NCI-H2196 (cell line): ENCODE measurements around the gene MT4.

Experiments
- DNase-seq: peaks from one replicate; lab custom pipeline; 2025; ENCODE audit not compliant: unreplicated experiment; lab: John Stamatoyannopoulos, UW

The MT4 gene

DNA sequence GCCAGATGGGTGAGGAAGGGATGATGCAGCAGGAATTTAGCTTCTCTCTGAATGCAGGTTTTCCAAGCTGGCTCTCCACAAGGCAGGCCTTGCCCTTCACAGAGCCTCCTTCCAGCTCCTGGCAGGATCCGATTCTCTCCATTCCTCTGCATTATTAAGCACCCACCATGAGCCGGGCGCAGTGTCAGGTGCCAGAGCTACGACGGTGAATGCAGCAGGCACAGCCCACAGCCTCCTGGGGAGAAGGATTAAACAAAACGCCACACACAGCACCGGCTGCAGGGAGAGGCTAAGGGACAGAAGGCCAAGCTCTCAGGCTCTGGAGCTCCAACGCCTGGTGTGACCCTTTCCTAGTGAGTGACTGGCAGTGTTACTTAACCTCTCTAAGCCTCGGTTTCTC, 36.5 kb downstream of the MT4 start:
- DNase-seq: no peak

DNA sequence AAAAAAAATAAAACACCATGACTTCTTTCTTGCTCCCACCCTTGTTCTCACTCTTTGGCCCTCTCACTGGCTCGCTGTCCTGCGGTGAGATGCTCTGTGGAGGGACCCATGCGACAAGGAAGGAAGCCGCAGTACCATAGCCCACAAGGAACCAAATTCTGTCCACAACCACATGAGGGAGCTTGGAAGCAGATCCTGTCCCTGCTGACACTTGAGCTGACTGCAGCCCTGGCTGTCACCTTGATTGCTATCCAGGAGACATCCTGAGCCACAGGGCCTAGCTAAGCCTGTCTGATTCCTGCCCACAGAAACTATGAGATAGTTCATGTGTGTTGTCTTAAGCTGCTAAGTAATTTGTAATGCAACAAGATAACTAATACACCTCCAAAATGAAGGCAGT, 38.7 kb downstream of the MT4 start:
- peak; percentile 35 for DNase-seq

DNA sequence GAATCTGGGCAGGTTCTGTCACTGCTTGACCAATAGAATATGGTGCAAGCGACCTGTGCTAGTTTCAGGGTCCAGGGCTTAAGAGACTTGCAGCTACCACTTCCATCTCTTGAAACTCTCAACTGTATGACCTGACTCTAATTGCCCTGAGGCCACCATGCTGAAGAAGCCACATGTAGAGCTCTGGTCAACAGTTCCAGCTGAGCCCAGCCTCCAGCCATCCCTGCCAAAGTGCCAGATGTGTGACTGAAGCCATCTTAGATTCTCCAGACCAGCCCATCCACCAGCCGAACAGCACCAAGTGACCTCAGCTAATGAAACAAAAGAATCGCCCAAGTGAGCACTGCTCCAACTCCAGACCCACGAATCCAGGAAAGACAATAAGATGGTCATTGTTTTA, 40.1 kb downstream of the MT4 start:
- no peak for DNase-seq

DNA sequence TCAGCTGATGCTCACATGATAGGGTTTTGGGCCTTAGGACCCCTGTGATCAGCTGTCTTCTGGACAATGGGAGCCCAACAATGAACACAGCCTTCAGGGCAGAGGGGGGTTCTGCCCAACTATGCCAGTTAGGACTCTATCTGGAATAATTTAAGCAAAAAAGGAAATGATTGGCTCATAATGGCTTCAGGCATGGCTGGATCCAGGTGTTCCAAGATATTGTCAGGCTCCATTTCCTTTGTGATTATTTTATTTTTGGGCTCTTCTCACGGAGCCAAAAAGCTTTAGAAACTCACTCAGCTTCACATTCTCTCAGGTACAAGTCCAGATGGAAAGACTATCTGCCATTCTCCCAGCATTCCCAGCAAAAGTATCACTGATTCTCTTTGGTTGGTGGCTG, 40.6 kb downstream of the MT4 start:
- DNase-seq: no peak

DNA sequence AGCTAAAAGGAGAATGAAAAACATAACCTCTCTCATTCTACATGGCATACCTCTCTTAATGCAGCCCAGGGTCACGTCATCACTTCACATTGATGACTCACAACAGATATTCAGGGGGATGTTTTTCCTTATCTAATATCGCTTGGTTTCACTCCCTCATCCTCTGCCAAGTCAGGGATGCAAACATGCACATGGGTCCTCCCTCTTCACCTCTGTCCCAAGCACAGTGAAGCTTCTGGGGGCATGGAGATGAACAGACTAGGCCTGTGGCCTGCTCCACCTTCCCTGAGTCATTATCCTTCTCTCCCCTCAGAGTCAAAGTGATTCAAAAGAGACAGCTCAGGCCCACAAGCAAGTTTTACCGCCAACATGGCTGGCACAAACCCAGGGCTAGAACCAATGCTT, 41.2 kb downstream of the MT4 start:
- DNase-seq: no peak

DNA sequence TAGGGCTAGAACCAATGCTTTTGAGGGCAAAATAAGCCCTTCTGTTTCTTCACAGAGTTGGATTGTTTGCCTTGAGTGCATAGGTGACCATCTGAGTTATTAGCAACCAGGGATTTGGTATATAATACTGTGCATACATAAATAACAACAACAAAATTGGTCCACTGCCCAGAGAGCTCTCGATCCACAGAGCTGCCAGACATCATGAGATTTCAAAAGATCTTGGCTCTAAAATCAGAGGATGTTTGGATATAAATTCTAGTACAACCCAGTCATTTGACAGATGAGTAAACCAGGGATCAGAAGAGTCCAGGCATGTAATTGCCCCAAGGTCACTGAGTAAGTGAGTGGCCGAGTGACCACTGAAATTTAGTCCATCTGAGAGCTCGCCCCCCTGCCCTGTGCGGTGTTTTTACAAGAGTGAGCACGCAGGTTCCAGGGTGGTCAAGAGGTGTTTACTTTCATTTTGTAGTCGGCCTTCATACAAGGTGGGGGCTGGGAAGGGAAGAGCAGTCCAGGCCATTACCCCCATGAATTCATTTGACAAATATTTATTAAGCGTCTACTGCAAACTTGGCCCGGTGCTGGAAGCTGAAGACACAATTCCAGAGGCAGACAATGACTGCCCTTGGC, 41.7 kb downstream of the MT4 start:
- DNase-seq: peak; percentile 57

DNA sequence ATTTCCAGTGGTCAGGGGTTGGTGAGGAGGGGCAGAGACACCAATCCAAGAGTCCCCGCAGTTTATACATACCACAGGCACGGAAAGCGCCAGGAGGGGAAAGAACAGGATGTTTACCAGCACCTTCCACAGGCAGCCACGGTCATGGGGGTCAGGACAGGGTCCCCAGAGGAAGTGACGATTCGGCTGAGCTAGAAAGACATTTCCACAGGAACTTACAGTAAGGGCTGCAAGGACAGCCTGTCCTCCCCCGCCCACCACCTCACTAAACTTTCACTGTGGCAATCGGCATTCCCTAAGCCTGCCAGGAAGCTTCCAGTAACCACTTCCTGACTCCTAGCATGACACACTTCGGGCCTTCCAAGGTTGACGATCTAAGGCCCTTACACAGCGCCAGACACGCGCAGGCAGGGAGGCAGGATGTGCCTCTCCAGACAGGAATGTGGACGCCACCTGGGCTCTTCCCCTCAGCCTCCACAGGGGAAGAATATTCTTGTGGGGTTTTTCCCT, 42.3 kb downstream of the MT4 start:
- DNase-seq: peak; percentile 22

DNA sequence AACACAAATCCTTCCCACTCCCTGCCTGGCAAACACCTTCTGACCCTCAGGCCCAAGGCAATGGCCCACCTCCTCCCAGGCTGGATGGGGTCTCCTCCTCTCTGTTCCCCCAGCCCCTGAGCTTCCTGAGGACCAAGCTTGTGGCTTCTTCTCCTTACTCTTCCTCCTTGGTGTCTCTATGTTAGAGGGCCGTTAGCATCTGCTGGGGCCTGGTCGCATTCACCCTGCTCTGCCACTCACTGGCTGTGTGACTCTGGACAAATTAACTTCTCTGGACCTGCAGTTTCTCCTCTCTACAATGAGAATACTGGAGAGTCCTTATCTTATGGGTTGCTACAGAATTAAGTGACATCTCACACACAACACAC, 42.8 kb downstream of the MT4 start:
- DNase-seq: no peak

DNA sequence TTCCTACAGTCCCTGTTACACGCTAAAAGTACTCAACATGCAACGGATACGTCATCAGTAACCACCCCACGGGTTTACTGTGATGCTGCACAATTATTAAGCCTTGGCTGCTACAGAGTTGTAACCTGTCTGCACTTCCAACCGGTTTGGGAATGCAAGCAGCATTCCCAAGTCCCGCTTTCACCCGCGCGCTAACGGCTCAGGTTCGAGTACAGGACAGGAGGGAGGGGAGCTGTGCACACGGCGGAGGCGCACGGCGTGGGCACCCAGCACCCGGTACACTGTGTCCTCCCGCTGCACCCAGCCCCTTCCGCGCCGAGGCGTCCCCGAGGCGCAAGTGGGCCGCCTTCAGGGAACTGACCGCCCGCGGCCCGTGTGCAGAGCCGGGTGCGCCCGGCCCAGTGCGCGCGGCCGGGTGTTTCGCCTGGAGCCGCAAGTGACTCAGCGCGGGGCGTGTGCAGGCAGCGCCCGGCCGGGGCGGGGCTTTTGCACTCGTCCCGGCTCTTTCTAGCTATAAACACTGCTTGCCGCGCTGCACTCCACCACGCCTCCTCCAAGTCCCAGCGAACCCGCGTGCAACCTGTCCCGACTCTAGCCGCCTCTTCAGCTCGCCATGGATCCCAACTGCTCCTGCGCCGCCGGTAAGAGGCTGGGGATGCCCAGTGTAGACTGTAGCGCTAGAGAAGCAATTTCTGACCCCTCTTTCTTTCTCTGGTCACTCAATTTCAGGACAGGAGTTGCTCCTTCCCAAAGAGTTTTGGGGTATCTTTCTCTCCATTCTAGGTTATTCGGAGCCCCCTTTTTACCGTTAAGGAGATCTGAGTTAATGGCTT, 43.4 kb downstream of the MT4 start, which contains the start of gene MT2A:
Gene MT2A, plus strand, starts transcription at position 542 of the 833 bp plus-strand sequence. Its CDS starts 72 bp downstream, at position 614.
- DNase-seq: peak; percentile 83

DNA sequence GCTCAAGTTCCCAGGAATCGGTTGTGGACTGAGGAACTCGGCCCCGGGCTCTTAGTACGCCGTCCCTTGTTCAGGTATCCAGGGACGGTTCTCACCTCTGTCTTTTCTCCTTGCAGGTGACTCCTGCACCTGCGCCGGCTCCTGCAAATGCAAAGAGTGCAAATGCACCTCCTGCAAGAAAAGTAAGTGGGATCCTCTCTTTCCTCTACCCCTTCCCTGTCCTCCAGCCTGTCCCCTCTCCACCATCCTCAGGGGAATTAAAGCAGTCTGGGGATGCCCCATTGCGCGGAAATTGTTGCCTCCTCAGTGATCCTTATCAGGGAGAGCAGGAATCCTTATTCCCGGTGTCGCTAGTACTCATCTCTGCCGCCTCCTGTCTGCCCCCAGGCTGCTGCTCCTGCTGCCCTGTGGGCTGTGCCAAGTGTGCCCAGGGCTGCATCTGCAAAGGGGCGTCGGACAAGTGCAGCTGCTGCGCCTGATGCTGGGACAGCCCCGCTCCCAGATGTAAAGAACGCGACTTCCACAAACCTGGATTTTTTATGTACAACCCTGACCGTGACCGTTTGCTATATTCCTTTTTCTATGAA, 44.1 kb downstream of the MT4 start:
- DNase-seq: no peak

DNA sequence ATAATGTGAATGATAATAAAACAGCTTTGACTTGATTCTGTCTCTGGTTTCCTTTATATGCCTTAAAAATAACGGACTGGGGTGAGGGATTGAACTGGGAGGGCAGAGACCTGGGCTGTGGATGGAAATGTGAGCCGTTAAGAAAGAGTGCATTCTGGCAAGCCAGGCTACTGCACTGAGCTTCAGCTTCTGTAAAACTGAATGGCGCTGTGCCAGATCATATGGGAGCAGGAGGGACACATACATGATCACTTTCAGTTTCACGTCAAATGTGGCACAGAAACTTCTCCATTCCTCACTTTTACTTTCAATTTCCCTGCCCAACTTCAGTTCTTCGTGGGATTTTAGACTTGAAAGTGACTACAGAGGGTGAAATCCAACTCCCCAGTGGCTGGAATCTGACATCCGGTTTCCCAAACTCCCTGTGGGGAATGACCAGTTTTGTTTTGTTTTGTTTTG, 44.6 kb downstream of the MT4 start:
- peak; percentile 18 for DNase-seq

DNA sequence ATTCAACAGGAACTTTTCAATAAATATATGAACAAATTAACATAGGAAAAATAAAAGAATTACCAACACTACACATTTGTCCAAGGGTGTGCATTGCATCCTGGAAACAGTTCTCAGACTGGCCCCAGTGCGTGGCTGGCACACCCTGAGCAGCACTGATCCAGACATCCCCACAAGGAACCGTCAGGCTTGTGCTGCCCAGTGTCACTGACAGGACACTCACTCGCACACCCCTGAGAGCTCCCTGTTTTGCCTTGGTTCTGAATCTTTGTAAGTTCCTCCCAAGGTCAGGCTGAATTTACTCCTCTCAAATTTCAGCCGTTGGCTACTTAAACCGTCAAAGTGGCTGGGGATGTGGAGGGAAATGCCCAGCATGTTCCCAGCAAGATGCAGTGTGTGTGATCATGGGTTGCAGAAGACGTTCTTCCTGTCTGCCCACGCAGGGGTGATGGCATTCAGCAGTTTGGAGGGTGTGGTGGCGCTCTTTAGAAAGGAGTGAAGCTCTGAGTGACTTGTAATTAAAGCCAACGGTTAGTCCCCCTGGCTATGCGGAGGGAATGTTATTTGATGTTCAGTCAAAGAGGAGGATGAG, 45.2 kb downstream of the MT4 start:
- peak; percentile 10 for DNase-seq

DNA sequence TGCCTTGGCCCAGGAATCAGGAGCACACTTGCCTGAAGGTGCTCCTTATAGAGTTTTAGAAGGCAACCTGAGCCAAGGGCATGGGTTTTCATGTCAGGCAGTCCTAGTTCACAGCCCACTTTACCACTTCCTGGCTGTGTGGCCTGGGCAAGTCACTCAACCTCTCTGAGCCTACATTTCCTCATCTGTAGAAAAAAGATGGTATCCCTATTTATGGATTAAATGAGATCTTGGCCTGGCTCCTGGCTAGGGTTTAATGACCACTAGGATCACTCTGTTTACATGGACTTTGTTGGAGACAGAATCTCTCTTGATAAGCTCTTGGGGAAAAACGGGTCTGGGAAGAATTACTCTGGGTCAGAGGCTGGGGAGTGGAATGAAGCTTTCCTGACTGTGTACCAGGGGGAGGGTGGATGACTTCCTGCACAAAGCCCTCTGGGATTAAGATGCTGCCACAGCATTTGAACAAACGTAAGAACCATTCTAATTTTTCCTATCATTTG, 45.8 kb downstream of the MT4 start:
- no peak for DNase-seq

DNA sequence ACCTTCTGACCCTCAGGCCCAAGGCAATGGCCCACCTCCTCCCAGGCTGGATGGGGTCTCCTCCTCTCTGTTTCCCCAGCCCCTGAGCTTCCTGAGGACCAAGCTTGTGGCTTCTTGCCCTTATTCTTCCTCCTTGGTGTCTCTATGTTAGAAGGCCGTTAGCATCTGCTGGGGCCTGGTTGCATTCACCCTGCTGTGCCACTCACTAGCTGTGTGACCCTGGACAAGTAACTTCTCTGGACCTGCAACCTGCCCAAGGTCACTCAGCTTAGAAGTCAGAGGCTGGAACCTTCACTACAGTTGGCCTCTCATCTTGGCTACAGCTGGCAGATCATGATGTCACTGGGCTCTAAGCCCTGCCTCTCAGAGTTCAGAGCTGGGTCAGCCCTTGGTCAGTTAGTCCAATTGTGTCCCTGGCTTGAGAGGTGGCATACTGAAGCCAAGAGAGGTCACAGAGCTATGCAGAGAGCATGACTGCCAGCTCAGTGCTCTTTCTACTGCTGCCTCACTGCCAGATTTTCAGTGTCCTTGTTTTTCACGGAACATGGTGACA, 46.5 kb downstream of the MT4 start:
- DNase-seq: peak; percentile 5

DNA sequence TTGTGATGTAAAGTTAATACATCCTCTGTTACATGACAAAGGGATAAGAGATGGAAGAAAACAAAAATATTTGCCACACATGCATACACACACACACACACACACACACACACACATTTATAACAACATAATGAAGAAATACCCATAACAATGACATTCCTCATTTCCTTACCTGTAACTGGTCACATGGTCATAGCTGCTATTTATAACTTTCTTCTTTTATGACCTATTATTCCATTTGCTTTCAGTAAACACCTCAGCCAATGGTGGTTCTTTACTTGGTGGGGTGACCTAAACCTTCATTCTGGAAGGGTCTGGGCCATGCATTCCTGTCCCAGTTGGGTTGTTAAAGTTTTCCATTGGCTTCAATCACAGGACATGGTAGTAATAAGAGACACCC, 48.8 kb downstream of the MT4 start:
- DNase-seq: no peak

DNA sequence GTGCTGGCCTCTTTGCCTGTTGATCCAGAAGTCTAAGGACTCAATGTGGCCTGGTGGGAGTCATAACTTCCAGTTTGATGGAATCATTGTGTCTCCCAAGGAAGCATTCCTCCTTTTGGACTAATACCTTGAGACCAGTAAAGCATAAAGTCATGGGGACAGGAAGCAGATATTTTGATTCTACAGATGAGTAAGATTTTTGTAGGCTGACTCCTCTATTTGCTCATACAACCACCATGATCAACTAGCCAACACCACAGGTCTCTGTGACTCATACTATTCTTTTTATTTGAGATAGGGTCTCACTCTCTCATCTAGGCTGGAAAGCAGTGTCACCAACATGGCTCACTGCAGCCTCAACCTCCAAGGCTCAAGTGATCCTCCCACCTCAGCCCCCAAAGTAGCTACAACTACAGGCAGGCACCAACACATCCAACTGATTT, 49.7 kb downstream of the MT4 start:
- no peak for DNase-seq

DNA sequence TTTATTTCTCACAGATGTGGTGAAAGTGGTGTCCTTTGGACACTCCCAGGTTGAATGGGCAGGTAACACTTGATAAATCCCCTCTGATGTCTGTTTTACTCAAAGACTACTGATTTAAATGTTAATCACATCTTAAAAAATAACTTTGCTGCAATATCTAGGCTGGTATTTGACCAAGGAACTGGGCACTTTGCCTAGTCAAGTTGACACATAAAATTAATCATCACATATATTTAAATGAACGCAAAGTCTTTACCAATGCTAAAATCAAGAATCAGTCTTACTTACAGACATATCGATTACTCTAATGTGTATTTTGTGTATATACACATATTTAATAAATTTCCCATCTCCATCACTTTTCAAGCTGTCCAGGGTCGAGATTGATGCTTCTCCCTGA, 50.5 kb downstream of the MT4 start:
- DNase-seq: no peak

DNA sequence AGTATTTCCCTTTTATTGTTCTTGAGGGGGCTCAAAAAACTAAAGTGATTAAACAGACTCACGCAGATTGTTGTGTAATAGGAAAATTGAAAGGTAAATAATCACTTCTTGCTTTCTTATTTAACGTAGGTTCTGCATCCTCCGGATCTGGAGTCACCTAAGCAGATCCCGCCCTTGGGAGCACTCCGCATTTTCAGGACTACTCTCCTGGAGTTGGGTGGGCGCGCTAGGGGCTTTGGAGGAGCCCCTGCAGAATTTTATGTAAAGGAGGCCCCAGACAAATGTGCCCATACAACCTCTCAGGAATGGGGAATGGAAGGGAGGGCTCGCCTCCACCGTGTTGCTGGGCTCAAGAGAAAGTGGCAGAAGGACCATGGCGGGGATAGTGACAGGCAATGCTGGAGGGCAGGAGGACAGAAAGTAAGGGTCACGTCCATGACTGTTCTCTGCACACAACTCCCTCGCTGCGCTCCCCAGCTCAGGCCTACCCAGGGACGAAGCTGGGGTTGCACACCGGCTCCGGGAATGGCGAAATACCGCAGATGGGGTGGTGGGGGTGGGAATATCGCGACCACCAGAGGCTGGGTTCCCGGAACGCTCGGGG, 51.8 kb downstream of the MT4 start:
- DNase-seq: no peak

DNA sequence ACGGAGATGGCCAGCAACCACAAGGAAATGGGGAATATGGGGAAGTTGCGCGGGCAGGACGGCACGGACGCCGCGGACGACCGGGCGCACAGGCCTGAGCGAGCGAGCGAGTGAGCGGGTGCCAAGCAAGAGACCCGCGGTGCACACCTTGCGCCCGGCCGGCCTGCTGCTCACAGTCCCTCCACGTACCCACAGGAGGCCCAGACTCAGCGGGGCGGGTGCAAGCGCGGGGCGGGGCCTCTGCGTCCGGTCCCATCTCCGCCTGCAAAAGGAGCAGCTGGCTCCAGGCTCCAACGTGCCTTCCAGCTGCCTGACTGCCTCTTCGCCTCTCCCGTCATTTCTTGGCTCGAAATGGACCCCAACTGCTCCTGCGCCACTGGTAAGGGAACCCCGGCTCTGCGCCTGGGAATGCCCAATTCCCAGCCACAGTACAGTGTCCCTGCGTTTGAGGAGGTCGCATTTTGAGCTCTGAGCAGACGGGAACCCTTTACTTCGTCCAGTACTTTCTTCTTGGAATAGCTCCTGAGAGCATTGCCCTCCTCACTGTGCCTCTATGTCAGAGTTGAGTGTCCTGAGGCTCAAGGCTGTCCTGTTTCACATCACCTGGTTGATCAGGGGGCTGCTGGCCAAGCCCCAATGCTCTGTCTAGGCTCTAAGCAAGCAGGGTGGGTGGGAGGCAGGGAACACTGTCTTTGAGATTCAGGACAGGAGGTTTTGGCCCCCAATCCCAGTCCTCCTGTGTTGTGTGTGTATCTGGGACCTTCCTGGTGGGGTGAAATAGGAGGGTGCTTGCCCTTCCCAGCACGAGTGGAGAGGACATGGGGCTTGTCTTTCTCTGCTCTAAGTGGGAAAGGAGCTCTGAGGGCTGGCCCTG, 52.6 kb downstream of the MT4 start:
- no peak for DNase-seq

DNA sequence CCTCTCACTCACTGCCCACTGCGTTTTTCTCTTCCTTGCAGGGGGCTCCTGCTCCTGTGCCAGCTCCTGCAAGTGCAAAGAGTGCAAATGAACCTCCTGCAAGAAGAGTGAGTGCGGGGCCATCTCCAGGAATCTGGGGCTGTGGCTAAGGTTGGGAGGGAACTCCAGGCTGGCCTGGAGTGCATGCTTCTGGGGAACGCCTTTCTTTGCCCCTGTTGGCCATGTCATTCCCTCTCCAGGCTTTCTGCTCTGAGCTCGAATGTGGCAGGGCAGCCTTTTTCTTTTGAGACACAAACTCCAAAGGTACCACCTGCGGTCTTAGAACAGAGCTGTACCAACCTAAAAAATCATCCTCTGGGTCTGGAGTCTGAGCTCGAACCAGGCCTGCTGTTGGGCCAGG, 53.3 kb downstream of the MT4 start:
- no peak for DNase-seq
